GM19463 (cell line): ENCODE results near the gene KTN1.

Experiments
- ATAC-seq: cut with Tn5 transposase; IDR thresholded peaks from one replicate; pipeline ENCODE4 v1.9.1; 2021; ENCODE audit warnings: mild to moderate bottlenecking, moderate library complexity; ENCODE audit not compliant: unreplicated experiment

The KTN1 gene

GRCh38 chr14:55711175-55711811 is 131.3 kb downstream of the KTN1 start:
- no peak for ATAC-seq

GRCh38 chr14:55712491-55712890 is 132.5 kb downstream of the KTN1 start:
- ATAC-seq, result no peak

GRCh38 chr14:55713486-55713885 is 133.5 kb downstream of the KTN1 start:
- ATAC-seq, result no peak

- no peak for ATAC-seq
Observed at GRCh38 chr14:55715889-55716288, 135.9 kb downstream of the KTN1 start.

GRCh38 chr14:55717621-55718020 is 137.6 kb downstream of the KTN1 start:
- ATAC-seq, result no peak

- ATAC-seq, result no peak
Observed at GRCh38 chr14:55718551-55718950, 138.5 kb downstream of the KTN1 start.

- no peak for ATAC-seq
Observed at GRCh38 chr14:55720796-55721195, 140.8 kb downstream of the KTN1 start.

GRCh38 chr14:55721353-55721752 is 141.3 kb downstream of the KTN1 start:
- no peak for ATAC-seq

- no peak for ATAC-seq
Observed at GRCh38 chr14:55722054-55722453, 142.0 kb downstream of the KTN1 start.

GRCh38 chr14:55724736-55725135 is 144.7 kb downstream of the KTN1 start:
- no peak for ATAC-seq

- ATAC-seq, result no peak
Observed at GRCh38 chr14:55730592-55731310, 150.7 kb downstream of the KTN1 start.

GRCh38 chr14:55731311-55731872 is 151.4 kb downstream of the KTN1 start:
- ATAC-seq, result no peak

- no peak for ATAC-seq
Observed at GRCh38 chr14:55731881-55732498, 152.0 kb downstream of the KTN1 start.

GRCh38 chr14:55733599-55733998 is 153.6 kb downstream of the KTN1 start:
- no peak for ATAC-seq
